ENCODE data around the gene AGBL4.

- TF ChIP-seq CTCF (conservative IDR thresholded peaks at IDR 0.05; ENCODE audit: low read depth, low read length) (no peak), MXI1 (IDR thresholded peaks at IDR 0.05; ENCODE audit: borderline replicate concordance, low read depth, low read length) (no peak), BHLHE40 (IDR thresholded peaks at IDR 0.05; ENCODE audit: low read depth, low read length) (no peak), RAD21 (IDR thresholded peaks at IDR 0.05; ENCODE audit: low read length) (no peak), POLR2A (IDR thresholded peaks at IDR 0.05; ENCODE audit: low read depth, low read length) (no peak), SMC3 (IDR thresholded peaks at IDR 0.05; ENCODE audit: low read depth, low read length) (no peak), ELK1 (IDR thresholded peaks at IDR 0.05; ENCODE audit: borderline replicate concordance, low read depth, low read length) (no peak), NFE2L2 (IDR thresholded peaks at IDR 0.05; ENCODE audit: low read depth, low read length) (no peak), MAFK (IDR thresholded peaks at IDR 0.05; ENCODE audit: low read depth, low read length) (no peak), RFX5 (IDR thresholded peaks at IDR 0.05; ENCODE audit: low read depth, low read length) (no peak), CHD1 (IDR thresholded peaks at IDR 0.05; ENCODE audit: low read depth, low read length) (no peak), CEBPB (IDR thresholded peaks at IDR 0.05; ENCODE audit: low read depth, low read length) (no peak), MAZ (IDR thresholded peaks at IDR 0.05; ENCODE audit: borderline replicate concordance, low read depth, low read length) (no peak), FOS (IDR thresholded peaks at IDR 0.05; ENCODE audit: low read depth, low read length) (no peak)
Measured at GRCh38 chr1:48654606-48655210, 1369.0 kb downstream of the AGBL4 start.
